HG02763 (cell line): ENCODE measurements around the gene TCIRG1.

Experiments used
- ATAC-seq: cut with Tn5 transposase; IDR thresholded peaks from one replicate; pipeline ENCODE4 v1.9.1; 2021; ENCODE audit warnings: mild to moderate bottlenecking, moderate library complexity; ENCODE audit not compliant: unreplicated experiment

The TCIRG1 gene

DNA sequence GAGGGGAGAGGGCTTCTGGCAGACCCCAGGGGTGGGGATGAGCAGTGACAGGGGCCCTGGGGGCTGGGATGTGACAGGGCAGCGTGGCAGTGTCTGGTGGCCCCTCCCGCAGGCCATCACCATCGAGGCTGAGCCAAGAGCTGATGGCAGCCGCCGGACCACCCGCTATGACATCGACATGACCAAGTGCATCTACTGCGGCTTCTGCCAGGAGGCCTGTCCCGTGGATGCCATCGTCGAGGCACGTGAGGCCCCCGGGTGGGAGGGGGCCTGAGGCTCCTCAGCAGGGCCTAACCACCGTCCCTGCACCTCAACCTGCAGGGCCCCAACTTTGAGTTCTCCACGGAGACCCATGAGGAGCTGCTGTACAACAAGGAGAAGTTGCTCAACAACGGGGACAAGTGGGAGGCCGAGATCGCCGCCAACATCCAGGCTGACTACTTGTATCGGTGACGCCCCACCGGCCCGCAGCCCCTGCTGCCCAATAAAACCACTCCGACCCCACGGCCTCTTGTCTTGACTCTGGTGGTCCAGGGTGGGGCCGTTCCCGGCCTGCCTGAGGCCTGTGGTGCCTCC lies 2.6 kb upstream of the TCIRG1 start:
- ATAC-seq, result no peak

DNA sequence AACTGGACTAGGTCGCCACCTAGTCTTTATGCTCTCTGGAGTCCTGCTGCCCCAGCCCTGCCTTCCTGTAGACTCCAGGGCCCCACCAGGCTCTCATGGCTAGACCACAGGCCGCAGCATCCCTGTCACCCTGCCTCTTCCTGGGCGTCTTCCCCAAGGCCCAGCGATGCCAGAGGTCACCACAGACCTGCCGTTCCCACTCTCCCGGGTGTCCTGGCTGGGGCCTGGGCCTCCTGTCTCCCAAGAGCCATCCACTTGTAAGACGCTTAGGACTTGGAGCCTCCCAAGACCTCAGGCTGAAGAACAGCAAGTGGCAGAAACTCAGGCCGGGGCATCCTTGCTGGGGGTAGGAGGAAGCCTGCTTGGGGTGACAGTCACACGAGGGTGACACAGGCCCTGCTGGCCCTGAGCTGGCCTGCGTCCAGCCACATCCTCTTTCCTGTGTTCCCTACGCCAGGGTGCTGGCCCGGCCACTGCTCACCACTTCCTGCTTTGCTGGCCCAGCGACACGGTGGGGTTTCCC lies 2.0 kb upstream of the TCIRG1 start:
- ATAC-seq, result no peak

DNA sequence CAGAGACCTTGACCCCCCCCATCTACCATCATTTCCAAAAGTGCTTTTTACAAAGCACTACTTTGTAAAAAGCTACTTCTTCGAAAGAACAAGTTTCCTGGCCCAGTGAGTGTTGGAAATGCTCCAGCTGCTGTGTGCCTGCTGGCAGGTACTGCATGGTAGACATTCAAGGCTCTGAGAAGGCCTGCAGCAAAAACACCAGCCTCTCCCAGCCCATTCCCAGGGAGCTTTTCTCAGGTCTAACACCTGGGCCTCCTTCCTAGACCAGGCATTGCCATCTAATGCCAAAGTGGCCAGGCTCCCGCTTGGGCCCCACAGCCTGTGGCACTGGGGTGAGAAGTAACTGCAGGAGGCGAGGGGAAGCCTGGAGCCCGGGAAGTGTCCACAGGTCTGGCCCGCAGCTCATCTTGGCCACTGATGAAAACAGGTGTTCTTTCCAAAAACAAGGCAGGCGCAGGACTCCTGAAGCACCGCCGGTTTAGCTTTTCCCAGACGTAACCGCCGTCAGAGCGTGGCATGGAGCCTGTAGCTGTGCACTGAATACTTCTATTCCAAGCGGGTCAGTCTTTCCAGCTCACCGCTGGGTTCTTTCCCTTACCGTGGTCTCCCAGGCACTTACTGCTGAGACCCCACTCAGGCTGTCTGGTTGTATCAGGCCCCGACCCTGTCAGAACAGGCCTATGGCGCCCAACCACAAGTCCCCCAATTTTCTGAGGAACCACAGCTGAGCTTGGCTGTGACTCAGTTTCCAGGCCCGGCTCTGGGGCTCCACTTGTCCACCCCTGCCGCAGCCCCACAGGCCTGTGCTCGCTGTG lies 1.2 kb upstream of the TCIRG1 start:
- no peak for ATAC-seq

DNA sequence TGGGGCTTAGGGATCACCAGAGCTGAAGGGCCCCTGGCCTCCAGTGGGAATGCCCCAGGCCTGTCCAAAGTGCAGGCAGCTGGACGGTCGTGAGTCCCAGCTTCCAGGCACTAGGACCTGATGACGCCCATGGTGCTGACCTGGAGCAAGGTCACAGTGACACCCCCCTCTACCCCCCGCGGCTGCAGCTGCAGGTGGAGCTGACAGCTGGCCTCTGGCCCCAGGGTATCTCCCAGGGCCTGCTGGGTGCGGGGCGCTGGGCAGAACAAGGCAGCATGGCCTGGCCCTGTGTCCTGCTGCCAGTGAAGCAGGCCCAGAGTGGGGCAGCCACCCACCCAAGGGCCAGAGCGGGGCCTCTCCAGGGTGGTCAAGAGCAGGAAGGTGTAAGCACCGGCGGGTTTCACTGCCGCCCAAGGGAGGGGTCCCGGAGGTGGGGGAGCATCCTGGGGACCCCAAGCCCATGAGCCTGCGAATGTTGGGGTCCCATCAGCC lies 553 bp upstream of the TCIRG1 start:
- ATAC-seq, result no peak

DNA sequence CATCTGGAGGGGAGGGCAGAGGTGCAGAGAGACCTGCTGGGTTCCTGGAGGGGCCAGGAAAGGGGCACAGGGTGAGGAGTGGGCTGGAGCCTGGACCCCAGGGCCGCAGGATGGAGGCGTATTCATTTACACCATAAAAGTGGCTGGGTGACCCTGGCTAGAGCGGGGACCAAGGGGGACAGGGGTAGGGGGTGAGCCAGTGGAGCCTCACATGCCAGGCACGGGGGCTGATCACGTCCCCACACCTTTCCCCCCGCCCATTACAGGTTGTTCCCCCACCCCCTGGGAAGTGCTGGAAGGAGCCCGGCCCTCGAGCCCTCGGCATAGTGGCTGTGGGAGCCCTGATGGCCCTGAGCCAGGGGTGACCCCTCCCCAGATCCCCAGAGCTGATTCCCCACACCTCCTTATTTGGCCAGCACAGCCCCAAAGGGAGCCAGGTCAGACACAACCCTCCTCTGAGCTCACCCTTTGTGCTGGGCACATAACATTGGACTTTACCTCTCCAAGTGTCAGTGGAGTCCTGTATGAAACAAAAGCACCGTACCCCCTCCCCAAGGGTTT lies 781 bp downstream of the TCIRG1 start:
- ATAC-seq, result no peak

DNA sequence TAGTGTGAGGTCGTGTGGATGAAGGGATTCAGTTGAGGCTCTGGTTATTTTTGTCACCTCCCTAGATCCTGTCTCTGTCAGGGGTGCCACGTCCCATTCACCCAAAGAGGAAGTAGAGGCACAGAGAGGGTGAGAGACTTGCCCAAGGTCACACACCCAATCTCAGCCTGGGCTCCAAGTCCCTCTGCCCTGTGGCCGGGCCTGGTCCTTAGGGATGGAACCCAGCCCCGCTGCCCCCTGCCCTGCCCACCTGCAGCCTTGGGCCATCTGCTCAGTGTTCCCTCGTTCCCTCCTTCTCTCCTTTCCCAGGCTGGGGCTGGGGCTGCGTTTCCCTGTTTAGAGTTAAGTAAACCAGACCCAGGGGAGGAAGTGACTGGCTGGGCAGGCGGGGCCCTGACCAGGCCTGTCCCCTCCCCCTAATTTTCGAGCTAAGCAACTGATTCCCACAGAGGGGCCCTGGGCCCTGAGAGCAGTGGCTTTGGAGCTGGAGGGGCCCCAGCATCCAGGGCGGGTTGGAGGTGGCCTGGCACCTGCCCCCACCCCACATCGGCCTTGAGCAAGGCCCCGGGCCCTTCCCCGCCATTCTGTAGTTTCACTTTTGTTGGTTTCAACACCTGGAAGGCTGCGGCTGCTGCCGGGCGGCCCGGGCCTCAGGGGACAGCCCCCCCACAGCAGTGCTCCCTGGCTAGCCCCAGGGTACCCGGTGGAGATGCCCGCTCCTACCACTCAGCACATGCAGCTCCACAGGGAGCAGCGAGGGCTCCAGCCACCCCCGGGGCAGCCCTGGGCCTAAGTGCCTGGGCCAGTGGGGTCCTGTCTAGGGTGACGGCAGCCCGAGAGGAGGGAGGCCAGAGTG lies 1.5 kb downstream of the TCIRG1 start:
- peak; percentile 36 for ATAC-seq

DNA sequence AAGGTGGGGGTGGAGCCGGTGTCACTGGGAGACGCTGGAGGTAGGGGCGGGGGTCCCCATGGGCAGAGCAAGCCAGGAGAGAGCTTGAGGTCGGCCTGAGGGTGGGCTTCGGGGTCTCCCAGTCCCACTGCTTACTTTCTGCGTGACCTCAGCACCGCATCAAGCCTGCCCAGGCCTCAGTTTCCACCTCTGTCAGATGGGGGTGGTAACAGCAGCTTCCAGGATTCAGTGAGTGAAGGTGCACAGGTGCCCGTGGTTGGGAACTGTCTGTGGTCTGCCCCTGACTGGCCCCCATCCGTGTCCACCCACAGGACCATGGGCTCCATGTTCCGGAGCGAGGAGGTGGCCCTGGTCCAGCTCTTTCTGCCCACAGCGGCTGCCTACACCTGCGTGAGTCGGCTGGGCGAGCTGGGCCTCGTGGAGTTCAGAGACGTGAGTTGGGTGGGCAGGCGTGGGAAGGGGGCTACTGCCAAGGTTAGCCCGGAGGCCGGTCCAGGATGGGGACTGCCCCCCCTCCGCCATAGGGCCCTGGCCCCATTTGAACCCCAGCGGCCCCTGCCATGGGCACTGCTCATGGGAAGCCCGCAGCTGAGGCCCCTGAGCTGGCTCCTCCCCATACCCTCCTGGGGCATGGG lies 2.2 kb downstream of the TCIRG1 start:
- no peak for ATAC-seq

DNA sequence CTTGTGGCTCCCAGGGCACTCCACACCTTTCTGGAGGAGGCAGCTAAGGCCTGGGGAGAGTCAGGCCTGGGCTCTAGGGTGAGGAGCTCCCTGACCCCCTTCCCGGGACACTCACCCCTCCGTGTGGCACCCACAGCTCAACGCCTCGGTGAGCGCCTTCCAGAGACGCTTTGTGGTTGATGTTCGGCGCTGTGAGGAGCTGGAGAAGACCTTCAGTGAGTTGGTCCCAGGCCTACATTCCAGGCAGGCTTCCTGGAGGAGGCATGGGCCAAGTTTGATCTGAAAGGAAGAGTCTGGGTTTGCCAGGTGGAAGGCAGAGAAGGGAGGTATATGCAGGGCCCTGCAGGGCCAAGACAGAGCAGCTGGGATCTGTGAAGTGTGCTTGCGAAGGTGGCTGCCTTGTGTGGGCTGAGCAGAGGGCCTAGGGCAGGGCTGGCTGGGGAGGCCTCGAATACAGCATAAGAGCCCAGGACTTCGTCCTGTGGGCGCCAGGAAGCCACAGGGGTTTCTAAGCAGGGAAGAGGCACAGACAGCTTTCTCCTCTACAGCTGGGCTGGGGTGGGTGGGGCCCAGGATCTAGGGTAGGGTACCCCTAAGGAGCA lies 2.9 kb downstream of the TCIRG1 start:
- no peak for ATAC-seq

DNA sequence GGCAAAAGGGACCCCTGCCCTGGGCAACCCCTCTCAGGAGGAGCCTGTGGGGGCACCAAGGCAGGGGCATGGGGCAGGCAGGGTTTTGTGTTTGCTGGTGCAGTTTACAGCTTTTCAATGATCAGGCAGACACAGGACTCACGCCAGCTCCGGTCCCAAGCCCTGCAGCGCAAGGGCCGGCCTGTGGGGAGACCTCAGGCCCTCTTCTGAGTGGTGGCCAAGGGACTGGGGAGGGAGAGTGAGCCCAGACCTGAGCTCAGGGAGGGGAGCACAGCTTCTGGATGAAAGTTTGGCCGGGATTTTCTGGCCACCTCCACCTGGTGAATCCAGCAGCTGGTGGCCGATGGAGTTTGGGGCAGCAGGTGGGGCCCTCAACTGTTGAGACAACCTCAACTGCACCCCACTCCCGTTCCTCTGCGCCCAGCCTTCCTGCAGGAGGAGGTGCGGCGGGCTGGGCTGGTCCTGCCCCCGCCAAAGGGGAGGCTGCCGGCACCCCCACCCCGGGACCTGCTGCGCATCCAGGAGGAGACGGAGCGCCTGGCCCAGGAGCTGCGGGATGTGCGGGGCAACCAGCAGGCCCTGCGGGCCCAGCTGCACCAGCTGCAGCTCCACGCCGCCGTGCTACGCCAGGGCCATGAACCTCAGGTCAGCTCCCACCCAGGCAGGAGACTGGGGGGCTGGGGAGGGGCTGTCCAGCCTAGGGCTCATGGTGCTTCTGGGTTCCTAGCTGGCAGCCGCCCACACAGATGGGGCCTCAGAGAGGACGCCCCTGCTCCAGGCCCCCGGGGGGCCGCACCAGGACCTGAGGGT lies 3.6 kb downstream of the TCIRG1 start:
- ATAC-seq, result no peak

DNA sequence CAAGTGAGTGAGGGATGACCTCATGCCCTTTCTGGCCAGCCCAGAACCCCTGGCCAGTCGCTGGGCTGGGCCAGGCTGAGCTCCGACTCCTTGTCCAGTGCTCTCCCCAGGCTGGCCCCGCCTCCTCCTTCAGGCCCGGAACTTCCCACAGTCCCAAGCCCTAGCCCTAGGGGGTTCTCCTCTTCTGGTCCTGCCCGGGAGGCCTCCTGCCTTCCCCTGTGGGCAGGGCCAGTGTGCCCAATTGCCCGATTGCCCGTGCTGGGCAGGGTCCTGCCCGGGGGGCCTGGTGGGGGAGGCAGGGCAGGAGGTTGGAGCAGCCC lies 4.2 kb downstream of the TCIRG1 start:
- no peak for ATAC-seq

DNA sequence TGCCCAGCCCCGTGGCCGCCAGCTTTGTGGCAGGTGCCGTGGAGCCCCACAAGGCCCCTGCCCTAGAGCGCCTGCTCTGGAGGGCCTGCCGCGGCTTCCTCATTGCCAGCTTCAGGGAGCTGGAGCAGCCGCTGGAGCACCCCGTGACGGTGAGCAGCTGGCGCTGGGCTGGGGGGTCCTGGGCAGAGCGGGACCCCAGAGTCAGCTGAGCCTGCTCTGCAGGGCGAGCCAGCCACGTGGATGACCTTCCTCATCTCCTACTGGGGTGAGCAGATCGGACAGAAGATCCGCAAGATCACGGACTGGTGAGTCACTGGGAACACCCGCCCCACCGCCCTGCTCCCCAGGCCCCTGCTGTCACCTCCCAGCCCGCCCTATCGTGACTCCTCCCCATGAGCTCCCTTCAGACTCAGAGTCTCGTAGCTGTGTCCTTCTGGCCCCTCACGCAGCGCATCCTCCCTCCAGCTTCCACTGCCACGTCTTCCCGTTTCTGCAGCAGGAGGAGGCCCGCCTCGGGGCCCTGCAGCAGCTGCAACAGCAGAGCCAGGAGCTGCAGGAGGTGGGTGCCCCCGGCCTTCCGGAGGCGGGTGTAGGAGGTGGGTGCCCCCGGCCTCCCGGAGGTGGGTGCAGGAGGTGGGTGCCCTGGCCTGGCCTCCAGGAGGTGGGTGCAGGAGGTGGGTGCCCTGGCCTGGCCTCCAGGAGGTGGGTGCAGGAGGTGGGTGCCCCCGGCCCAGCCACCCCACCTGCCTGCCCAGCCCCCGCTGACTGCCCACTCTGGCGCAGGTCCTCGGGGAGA lies 4.7 kb downstream of the TCIRG1 start:
- ATAC-seq, result no peak

DNA sequence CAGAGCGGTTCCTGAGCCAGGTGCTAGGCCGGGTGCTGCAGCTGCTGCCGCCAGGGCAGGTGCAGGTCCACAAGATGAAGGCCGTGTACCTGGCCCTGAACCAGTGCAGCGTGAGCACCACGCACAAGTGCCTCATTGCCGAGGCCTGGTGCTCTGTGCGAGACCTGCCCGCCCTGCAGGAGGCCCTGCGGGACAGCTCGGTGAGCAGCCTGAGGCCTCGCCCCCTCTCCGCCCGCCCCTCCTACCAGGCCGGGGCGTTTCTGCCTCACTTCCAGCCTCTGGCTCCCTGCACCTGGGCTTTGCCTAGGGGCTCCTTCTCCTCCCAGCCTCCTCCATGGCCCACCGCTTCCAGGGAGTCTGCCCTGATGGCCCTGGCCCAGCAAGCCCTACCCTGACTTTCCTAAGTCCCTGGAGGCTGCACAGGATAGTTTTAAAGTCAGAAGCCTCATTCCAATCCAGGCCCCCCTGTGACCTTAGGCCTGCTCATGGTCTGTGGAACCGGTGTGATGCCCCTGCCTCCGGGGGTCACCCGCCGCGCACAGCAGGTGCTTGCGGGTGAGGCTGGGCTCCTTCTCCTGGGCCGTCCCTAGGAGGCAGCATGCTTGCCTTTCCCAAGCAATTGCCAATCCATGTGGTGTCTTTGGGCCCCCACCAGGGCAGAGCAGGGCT lies 5.5 kb downstream of the TCIRG1 start:
- ATAC-seq, result no peak

DNA sequence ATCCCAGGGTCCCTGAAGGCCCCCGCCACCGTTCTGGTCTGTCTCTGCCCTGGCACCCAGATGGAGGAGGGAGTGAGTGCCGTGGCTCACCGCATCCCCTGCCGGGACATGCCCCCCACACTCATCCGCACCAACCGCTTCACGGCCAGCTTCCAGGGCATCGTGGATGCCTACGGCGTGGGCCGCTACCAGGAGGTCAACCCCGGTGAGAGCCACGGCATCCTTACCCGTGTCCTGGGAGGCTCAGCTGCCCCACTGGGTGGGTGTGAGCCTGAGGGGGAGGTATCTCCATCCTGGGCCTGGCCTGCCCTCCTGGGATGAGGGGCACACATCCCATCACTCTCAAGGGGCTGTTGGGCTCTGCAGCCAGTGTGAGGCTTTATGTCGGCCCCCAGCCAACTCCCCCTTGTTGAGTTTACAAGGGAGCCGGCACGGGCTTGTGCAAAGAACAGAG lies 6.1 kb downstream of the TCIRG1 start:
- ATAC-seq, result no peak

DNA sequence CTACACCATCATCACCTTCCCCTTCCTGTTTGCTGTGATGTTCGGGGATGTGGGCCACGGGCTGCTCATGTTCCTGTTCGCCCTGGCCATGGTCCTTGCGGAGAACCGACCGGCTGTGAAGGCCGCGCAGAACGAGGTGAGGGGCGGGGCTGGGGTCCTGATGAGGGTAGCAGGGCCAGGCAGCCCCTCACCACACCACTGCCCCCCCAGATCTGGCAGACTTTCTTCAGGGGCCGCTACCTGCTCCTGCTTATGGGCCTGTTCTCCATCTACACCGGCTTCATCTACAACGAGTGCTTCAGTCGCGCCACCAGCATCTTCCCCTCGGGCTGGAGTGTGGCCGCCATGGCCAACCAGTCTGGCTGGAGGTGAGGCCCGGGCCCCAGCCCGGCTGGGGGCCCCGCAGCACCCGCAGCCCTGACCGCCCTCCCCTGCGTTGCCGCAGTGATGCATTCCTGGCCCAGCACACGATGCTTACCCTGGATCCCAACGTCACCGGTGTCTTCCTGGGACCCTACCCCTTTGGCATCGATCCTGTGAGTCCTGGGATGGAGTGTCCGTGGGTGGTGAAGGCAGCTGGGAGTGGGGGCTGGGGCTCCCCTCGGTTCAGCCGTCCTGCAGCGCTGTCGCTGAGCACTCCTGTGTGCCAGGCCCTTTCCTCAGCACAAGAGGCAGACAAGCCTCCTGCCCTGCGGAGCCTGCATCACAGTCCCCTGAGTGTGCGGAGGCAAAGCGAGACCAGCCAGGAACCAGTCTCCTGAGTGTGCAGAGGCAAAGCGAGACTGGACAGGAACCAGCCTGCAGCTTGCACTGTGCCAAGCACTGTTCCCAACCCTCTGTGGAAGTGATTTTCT lies 8.8 kb downstream of the TCIRG1 start:
- no peak for ATAC-seq

DNA sequence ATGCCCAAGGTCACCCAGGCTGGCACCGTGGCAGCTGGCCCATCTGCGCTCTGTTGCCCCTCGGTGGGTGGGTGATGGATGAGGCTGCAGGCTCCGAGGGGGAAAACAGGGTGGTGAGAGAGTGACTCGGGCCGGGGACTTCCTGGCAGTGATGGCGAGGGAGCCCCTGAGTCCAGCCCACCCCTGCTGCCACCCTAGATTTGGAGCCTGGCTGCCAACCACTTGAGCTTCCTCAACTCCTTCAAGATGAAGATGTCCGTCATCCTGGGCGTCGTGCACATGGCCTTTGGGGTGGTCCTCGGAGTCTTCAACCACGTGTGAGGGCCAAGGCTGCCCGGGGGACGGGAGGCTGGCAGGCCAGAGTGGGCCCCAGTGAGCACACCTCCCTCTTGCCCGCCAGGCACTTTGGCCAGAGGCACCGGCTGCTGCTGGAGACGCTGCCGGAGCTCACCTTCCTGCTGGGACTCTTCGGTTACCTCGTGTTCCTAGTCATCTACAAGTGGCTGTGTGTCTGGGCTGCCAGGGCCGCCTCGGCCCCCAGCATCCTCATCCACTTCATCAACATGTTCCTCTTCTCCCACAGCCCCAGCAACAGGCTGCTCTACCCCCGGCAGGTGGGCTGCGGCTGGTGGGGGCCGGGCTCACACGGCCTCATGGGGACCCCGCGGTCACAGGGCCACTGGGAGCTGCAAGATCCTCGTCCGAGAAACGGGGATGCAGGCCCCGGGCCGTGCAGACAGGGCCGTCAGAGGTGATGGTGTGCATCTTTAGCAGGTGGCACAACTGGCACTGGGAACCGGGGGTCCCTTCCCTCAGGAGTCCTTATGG lies 10.1 kb downstream of the TCIRG1 start:
- ATAC-seq, result no peak
